ENCODE data around the gene RBM33. TPM values are rescaled to one million over a fixed set of nuclear protein-coding genes. Genes with fewer than 3 reads are reported as not detected.

The RBM33 gene
- total and polyA plus RNA-seq, 2 of the 13 experiments (the other 11 are each of a cell fraction or from before 2014, with no cell fraction given): 12.4 to 28.9 TPM

GRCh38 chr7:155807789-155808548 is 163.5 kb downstream of the RBM33 start (continued):
- TF ChIP-seq CREB1 (IDR thresholded peaks at IDR 0.05): no peak
- peak; percentile 43 for TF ChIP-seq CREB1 (CRISPR knock-in tag; IDR thresholded peaks at IDR 0.05)
- TF ChIP-seq ZBTB49 (CRISPR knock-in tag; IDR thresholded peaks at IDR 0.05; ENCODE audit: borderline replicate concordance): no peak
- no peak for TF ChIP-seq ZNF569 (CRISPR knock-in tag; IDR thresholded peaks at IDR 0.05; ENCODE audit: borderline replicate concordance)
- TF ChIP-seq NFE2 (CRISPR knock-in tag; IDR thresholded peaks at IDR 0.05): no peak
- TF ChIP-seq TFDP2 (CRISPR knock-in tag; IDR thresholded peaks at IDR 0.05): no peak
- no peak for TF ChIP-seq ZFP1 (CRISPR knock-in tag; IDR thresholded peaks at IDR 0.05)
- TF ChIP-seq RFX3 (CRISPR knock-in tag; IDR thresholded peaks at IDR 0.05): no peak
- TF ChIP-seq NR3C1 (CRISPR knock-in tag; IDR thresholded peaks at IDR 0.05): no peak
- peak; percentile 96 for TF ChIP-seq ZBTB7A (CRISPR knock-in tag; IDR thresholded peaks at IDR 0.05)
- TF ChIP-seq ARHGAP35 (CRISPR knock-in tag; IDR thresholded peaks at IDR 0.05; ENCODE audit: borderline replicate concordance): no peak; the same call in 1 of the 2 replicates
- no peak for TF ChIP-seq ZNF33A (CRISPR knock-in tag; IDR thresholded peaks at IDR 0.05; ENCODE audit: borderline replicate concordance)
- 0 out of 2 replicates have a peak, but pooled peaks have one; percentile 45 for TF ChIP-seq RFXAP (CRISPR knock-in tag; IDR thresholded peaks at IDR 0.05; ENCODE audit: borderline replicate concordance)
- no peak for TF ChIP-seq ZNF17 (CRISPR knock-in tag; IDR thresholded peaks at IDR 0.05)
- TF ChIP-seq ZNF557 (CRISPR knock-in tag; IDR thresholded peaks at IDR 0.05): no peak
- TF ChIP-seq ZNF564 (CRISPR knock-in tag; IDR thresholded peaks at IDR 0.05): no peak
- peak; percentile 51 for TF ChIP-seq GATAD2A (CRISPR knock-in tag; IDR thresholded peaks at IDR 0.05)
- TF ChIP-seq ZNF788 (CRISPR knock-in tag; IDR thresholded peaks at IDR 0.05; ENCODE audit: borderline replicate concordance): no peak
- TF ChIP-seq ZNF710 (CRISPR knock-in tag; IDR thresholded peaks at IDR 0.05; ENCODE audit: borderline replicate concordance): no peak
- TF ChIP-seq TERF1 (CRISPR knock-in tag; IDR thresholded peaks at IDR 0.05): no peak
- peak in 1 of 2 experiments; percentile 68; a peak in 2 of 4 replicates for TF ChIP-seq NR2F1 (CRISPR knock-in tag; IDR thresholded peaks at IDR 0.05)
